GM23248 (cell line): ENCODE results near the gene USF3. TPM values are rescaled to one million over a fixed set of nuclear protein-coding genes. Genes with fewer than 3 reads are reported as not detected.

Experiments
- DNase-seq: peaks from one replicate; pipeline ENCODE4 v3.0.0-alpha.2; 2015
- H2AFZ ChIP-seq: fragments of 200-600 bp; sonication (generic); 2 replicates; pipeline ENCODE4 v1.6.1; 2016; ENCODE audit warnings: antibody characterized with exemption
- H3F3A ChIP-seq: fragments of 200-600 bp; sonication (generic); 2 replicates; pipeline ENCODE4 v1.6.1; 2016; ENCODE audit warnings: mild to moderate bottlenecking, antibody characterized with exemption, mixed run types; ENCODE audit not compliant: insufficient read depth
- H3K27ac ChIP-seq: fragments of 200-600 bp; sonication (generic); 2 replicates; pipeline ENCODE4 v1.5.1; 2016; ENCODE audit warnings: mild to moderate bottlenecking
- H3K27me3 ChIP-seq: fragments of 200-600 bp; sonication (generic); replicated peaks from 2 replicates; pipeline ENCODE4 v1.6.1; 2016; ENCODE audit warnings: mild to moderate bottlenecking; ENCODE audit not compliant: insufficient read depth
- H3K36me3 ChIP-seq: fragments of 200-600 bp; sonication (generic); 2 replicates; pipeline ENCODE4 v1.6.1; 2016; ENCODE audit warnings: low read depth, mild to moderate bottlenecking
- H3K4me1 ChIP-seq: fragments of 200-600 bp; sonication (generic); 2 replicates; pipeline ENCODE4 v1.6.1; 2016; ENCODE audit warnings: mild to moderate bottlenecking; ENCODE audit not compliant: insufficient read depth
- H3K4me2 ChIP-seq: fragments of 200-600 bp; sonication (generic); one replicate; pipeline ENCODE4 v1.6.1; 2016; ENCODE audit warnings: mild to moderate bottlenecking; ENCODE audit not compliant: unreplicated experiment
- H3K4me3 ChIP-seq: fragments of 200-600 bp; sonication (generic); 2 replicates; pipeline ENCODE4 v1.5.1; 2016; ENCODE audit warnings: mild to moderate bottlenecking
- H3K79me2 ChIP-seq: fragments of 200-600 bp; sonication (generic); 2 replicates; pipeline ENCODE4 v1.6.1; 2016; ENCODE audit warnings: mild to moderate bottlenecking; ENCODE audit not compliant: insufficient read depth
- H3K9ac ChIP-seq: fragments of 200-600 bp; sonication (generic); 2 replicates; pipeline ENCODE4 v1.6.1; 2016; ENCODE audit warnings: mild to moderate bottlenecking
- H3K9me2 ChIP-seq: fragments of 200-600 bp; sonication (generic); 2 replicates; pipeline ENCODE4 v1.6.1; 2016; ENCODE audit warnings: mixed run types, mild to moderate bottlenecking, moderate library complexity; ENCODE audit not compliant: insufficient read depth
- H3K9me3 ChIP-seq: fragments of 200-600 bp; sonication (generic); one replicate; pipeline ENCODE4 v1.6.1; 2017; ENCODE audit warnings: low read depth
- H4K20me1 ChIP-seq: fragments of 200-600 bp; sonication (generic); 2 replicates; pipeline ENCODE4 v1.6.0; 2016; ENCODE audit not compliant: insufficient read depth
- EZH2 ChIP-seq: fragments of 200-600 bp; sonication (generic); IDR thresholded peaks from 2 replicates; pipeline ENCODE4 v1.6.1; 2018; ENCODE audit warnings: antibody characterized with exemption, mild to moderate bottlenecking; ENCODE audit not compliant: insufficient read depth, poor library complexity, severe bottlenecking
- EZH2phosphoT487 ChIP-seq: fragments of 200-600 bp; sonication (generic); IDR thresholded peaks from 2 replicates; pipeline ENCODE4 v1.6.1; 2018; ENCODE audit warnings: antibody characterized with exemption, moderate library complexity, mild to moderate bottlenecking, low read depth; ENCODE audit not compliant: insufficient read depth
- WGBS, 2 experiments: methylation state at CpG; one replicate each; pipeline ENCODE4 v1.1.6; 2015 to 2017; ENCODE audit warnings: low lambda C conversion rate in 2 of 2, low coverage in 1 of 2; ENCODE audit errors: missing lambda C conversion rate in 2 of 2; 5-methylcytosine and 5-hydroxymethylcytosine counted together
- in situ Hi-C: fragments of 300-500 bp; cut with MboI; formaldehyde crosslinking; loops from 2 replicates; pipeline ENCODE4 v1.15.0; 2020
- polyA plus RNA-seq: library from polyadenylated mRNA; unstranded; fragments of >200 nt; fragmentation: Nextera tagmentation; extraction: Ambion mirVana; gene quantifications from 2 replicates; pipeline ENCODE4 v1.2.1, GENCODE V29; 2016
- total RNA-seq: library from RNA; depleted of rRNA; stranded (reverse); fragments of >200 nt; shearing (Covaris generic); gene quantifications from 2 replicates; pipeline ENCODE4 v1.2.3, GENCODE V29; 2014

The USF3 gene
- total and polyA plus RNA-seq, 2 experiments from 2014 or later: 3.5 to 8.1 TPM

GRCh38 chr3:113615976-113616375, 80.5 kb downstream of the USF3 start:
- Histone ChIP-seq H3K27me3 (peaks cover 6% of the 10 kb centered on the region; the same call in 1 of the 2 replicates), H4K20me1 (no peaks in the 10 kb centered on the region), H3K27ac (no peak overlapping the region), H3K9me2 (no peaks in the 10 kb centered on the region), H3K4me3 (no peak overlapping the region), H3K79me2 (no peaks in the 10 kb centered on the region), H3F3A (no peaks in the 10 kb centered on the region), H3K9me3 (no peaks in the 10 kb centered on the region), H2AFZ (no peak overlapping the region), H3K4me1 (no peaks in the 10 kb centered on the region), H3K9ac (no peak overlapping the region), H3K36me3 (no peaks in the 10 kb centered on the region), H3K4me2 (no peak overlapping the region)
- TF ChIP-seq EZH2: no peak
- in situ Hi-C loops: loop anchor here (25.0 kb wide), 1 partner anchor 579 kb away; no protein-coding TSS in a partner anchor
- no peak for DNase-seq
- WGBS, 2 experiments: 65 to 71% methylated on average over 4 of the region's 4 CpGs

DNA sequence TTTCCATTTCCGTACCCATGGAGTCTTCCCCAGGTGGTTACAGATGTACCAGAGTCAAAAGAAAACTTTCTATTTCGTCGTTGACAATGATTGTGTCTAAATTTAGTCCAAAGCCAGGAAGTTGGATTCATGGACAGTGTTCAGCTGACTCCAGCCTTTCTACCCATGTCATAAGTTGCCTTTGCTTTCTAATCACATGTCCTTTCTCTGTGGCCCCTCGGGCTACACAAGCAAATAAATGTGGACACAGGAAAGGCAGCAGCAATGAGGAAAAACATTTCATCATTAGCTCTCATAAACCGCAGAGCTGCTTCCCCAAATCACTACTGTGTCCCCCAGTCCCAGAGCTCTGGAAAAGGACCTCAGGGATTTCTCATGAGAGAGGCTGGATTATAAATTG, 82.0 kb downstream of the USF3 start:
- no peaks in the 10 kb centered on the region for H3K9me2 ChIP-seq
- in situ Hi-C loops: loop anchor here (25.0 kb wide), 1 partner anchor 577 kb away; no protein-coding TSS in a partner anchor
- 46 to 54% methylated on average over 5 of the region's 5 CpGs for WGBS, 2 experiments
- no peaks in the 10 kb centered on the region for H3K9me3 ChIP-seq
- no peak for DNase-seq
- no peaks in the 10 kb centered on the region for H3K4me1 ChIP-seq
- H3K9ac ChIP-seq: no peak overlapping the region
- no peak overlapping the region for H3K4me3 ChIP-seq
- no peaks in the 10 kb centered on the region for H4K20me1 ChIP-seq
- H3K4me2 ChIP-seq: no peak overlapping the region
- H3K79me2 ChIP-seq: no peaks in the 10 kb centered on the region
- no peak overlapping the region for H2AFZ ChIP-seq
- H3K36me3 ChIP-seq: no peaks in the 10 kb centered on the region
- no peak overlapping the region for H3K27ac ChIP-seq
- peaks cover 18% of the 10 kb centered on the region for H3K27me3 ChIP-seq
- no peaks in the 10 kb centered on the region for H3F3A ChIP-seq
- TF ChIP-seq EZH2phosphoT487 (no peak), EZH2 (no peak)

GRCh38 chr3:113607219-113607596, 89.2 kb downstream of the USF3 start:
- no peaks in the 10 kb centered on the region for H4K20me1 ChIP-seq
- H3K27me3 ChIP-seq: peaks cover 24% of the 10 kb centered on the region
- H2AFZ ChIP-seq: no peak overlapping the region
- no peak overlapping the region for H3K9ac ChIP-seq
- H3K4me1 ChIP-seq: no peaks in the 10 kb centered on the region
- H3K9me2 ChIP-seq: no peaks in the 10 kb centered on the region
- no peaks in the 10 kb centered on the region for H3K79me2 ChIP-seq
- no peak for DNase-seq
- no peaks in the 10 kb centered on the region for H3K36me3 ChIP-seq
- TF ChIP-seq EZH2phosphoT487 (no peak), EZH2 (no peak)
- H3F3A ChIP-seq: no peaks in the 10 kb centered on the region
- H3K4me2 ChIP-seq: no peak overlapping the region
- WGBS, 2 experiments: 38 to 50% methylated on average over 5 of the region's 5 CpGs
- in situ Hi-C loops: loop anchor here (25.0 kb wide), 1 partner anchor 570 kb away; no protein-coding TSS in a partner anchor
- no peak overlapping the region for H3K4me3 ChIP-seq
- no peaks in the 10 kb centered on the region for H3K9me3 ChIP-seq
- no peak overlapping the region for H3K27ac ChIP-seq

DNA sequence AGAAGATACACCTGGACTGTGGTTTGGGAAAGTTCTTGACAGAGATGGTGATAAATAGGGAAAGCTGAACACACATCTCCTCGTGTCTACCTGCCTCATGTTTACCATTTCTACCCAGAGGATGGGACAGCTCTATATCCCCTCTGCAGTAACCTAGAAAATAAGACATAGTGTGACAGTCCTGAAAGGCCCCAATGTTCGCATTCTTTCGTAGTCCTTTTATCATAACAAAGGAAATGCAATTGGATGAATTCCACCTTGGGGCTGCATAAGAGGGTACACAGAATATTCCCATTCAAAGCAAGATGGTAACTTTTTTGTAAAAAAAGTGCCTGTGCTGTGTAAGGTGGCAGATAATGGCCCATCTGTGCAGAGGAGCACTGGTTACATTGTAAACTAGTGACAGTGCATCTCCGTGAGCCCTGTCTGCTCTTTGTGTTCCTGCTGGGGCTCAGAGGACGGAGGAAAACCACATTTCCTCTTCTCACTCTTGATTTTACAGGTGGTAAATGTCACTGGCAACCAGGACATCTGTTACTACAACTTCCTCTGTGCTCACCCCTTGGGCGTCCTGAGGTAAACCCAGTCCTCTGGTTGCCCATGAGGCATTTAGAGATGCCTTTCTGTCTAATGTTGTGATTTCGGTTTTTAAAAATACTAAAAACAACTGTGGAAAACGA, 89.8 kb downstream of the USF3 start:
- Histone ChIP-seq H2AFZ (no peak overlapping the region), H3K4me3 (no peak overlapping the region), H3F3A (no peaks in the 10 kb centered on the region), H3K9me3 (no peaks in the 10 kb centered on the region), H4K20me1 (no peaks in the 10 kb centered on the region), H3K9me2 (no peaks in the 10 kb centered on the region), H3K36me3 (no peaks in the 10 kb centered on the region), H3K4me1 (no peaks in the 10 kb centered on the region), H3K4me2 (no peak overlapping the region), H3K27ac (no peak overlapping the region), H3K79me2 (no peaks in the 10 kb centered on the region), H3K9ac (no peak overlapping the region), H3K27me3 (peaks cover 27% of the 10 kb centered on the region)
- in situ Hi-C loops: loop anchor here (25.0 kb wide), 1 partner anchor 569 kb away; no protein-coding TSS in a partner anchor
- 40 to 45% methylated on average over 8 of the region's 8 CpGs for WGBS, 2 experiments
- no peak for TF ChIP-seq EZH2
- no peak for TF ChIP-seq EZH2phosphoT487
- no peak for DNase-seq

GRCh38 chr3:113602836-113603235, 93.6 kb downstream of the USF3 start:
- DNase-seq: peak; percentile 3
- Histone ChIP-seq H3K9ac (no peak overlapping the region), H3K4me1 (no peaks in the 10 kb centered on the region), H3F3A (no peaks in the 10 kb centered on the region), H3K9me3 (no peaks in the 10 kb centered on the region), H3K79me2 (no peaks in the 10 kb centered on the region), H3K27me3 (peaks cover 32% of the 10 kb centered on the region), H3K27ac (no peak overlapping the region), H4K20me1 (no peaks in the 10 kb centered on the region), H3K9me2 (no peaks in the 10 kb centered on the region), H3K4me2 (no peak overlapping the region), H2AFZ (no peak overlapping the region), H3K4me3 (no peak overlapping the region), H3K36me3 (no peaks in the 10 kb centered on the region)
- TF ChIP-seq EZH2phosphoT487 (no peak), EZH2 (no peak)
- 27 to 34% methylated on average over 11 of the region's 11 CpGs for WGBS, 2 experiments
- in situ Hi-C loops: loop anchor here (25.0 kb wide), 1 partner anchor 566 kb away; no protein-coding TSS in a partner anchor
